ENCODE measurements around the gene CDK5RAP1. TPM values are rescaled to one million over a fixed set of nuclear protein-coding genes. Genes with fewer than 3 reads are reported as not detected.
"Not testable (repeated sequence)": the region's sequence is repeated elsewhere in the genome, so short reads cannot be mapped to it uniquely, and the experiment has no call there.

CDK5RAP1 gene
- total RNA-seq, 1 donor from 2014 or later, result 39.0 TPM

- intact Hi-C loops (cut with micrococcal nuclease), result not testable (repeated sequence)
Measured at GRCh38 chr20:33389326-33389725, 12.0 kb downstream of the CDK5RAP1 start.

- intact Hi-C loops (cut with micrococcal nuclease), result no loop called here
Measured at GRCh38 chr20:33388268-33388667, 13.1 kb downstream of the CDK5RAP1 start.

DNA sequence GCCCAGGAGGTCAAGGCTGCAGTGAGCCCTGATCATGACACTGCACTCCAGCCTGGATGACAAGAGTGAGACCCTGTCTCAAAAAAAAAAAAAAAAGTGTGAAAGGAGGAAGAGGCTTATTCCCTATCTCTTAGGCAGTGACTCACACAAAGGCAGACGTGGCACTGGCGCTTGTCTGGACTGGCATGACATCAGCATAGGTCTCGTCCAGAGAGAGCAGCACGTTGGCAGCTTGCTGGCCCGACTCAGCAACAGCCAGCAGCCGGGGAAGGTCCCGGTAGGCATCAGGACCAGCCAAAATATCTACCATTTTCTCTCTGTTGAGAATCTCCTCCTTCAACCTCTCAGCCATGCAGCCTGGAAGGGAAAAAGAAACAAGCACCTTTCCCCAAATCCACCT lies 14.1 kb downstream of the CDK5RAP1 start:
- intact Hi-C loops (cut with micrococcal nuclease), result no loop called here

GRCh38 chr20:33386673-33387072 lies 14.6 kb downstream of the CDK5RAP1 start:
- intact Hi-C loops (cut with micrococcal nuclease), result no loop called here

- intact Hi-C loops (cut with micrococcal nuclease), result no loop called here
Measured at GRCh38 chr20:33377366-33377765, 24.0 kb downstream of the CDK5RAP1 start.

DNA sequence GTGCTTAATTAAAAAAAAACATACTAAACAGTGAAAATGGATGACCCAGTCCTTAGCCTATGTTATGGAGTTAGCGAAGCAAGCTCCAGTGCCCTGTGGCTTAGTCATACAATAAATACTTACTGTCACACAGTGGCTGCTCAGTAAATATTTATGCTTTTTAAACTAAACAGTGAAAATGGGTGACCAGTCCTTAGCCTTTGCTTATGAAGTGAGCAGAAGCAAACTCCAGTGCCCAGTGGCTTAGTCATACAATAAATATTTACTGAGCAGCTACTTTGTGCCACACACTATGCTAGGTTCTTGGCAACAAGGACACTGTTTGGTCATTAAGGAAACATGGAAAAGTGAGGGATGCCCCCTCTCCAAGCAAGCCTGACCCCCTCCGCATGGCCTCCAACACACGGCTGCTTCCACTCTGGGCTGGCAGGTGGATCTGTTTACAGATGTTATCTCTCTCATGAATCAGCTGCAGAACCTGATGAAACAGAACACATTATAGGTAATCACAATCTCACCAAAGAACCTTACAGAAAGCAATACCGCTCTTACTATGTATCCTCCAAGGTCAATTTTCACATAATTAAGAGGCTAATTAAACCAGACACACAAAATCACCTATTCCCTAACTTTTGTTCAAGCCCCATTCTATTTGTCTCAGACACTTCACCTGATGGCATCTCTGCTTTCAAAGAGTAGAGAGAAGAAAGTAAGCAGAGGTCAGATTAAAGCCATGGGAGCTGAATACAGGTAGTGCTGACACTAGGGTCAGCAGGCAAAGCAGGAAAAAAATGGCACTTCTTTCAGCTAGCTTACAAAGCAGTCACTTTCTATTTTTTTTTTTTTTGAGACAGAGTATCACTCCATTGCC lies 27.3 kb downstream of the CDK5RAP1 start:
- intact Hi-C loops (cut with micrococcal nuclease), result no loop called here

DNA sequence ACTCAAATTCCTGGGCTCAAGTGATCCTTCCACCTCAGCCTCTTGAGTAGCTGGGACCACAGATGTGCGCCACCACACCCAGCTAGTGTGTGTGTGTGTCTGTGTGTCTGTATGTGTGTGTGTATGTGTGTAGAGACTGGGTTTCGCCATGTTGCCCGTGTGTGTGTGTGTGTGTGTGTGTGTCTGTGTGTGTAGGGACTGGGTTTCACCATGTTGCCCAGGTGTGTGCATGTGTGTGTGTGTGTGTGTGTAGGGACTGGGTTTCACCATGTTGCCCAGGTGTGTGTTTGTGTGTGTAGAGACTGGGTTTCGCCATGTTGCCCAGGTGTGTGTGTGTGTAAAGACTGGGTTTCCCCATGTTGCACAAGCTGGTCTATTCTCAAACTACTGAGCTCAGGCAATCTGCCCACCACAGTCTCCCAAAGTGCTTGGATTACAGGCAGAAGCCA lies 28.3 kb downstream of the CDK5RAP1 start:
- intact Hi-C loops (cut with micrococcal nuclease), result loop anchor here (1.0 kb wide), 1 partner anchor 28 kb away; the partner anchor contains the start of gene CDK5RAP1

DNA sequence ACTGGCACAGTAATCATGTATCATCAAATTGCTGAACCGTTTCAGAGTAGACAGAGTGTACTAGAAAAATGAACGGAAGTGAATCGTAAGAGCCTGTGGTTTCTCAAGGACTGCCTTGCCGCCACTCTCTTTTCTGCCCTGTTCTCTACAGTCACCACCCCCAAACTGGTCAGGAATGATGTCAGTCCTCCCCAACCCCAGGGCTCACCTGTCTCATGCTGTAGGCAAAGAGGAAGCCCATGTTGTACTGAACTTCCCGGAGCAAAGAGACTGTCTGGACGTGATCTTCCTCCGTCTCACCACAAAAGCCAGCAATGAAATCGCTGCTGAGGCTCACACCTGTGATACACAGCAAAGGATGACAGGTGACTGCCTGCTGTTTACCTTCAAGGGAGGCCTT lies 31.0 kb downstream of the CDK5RAP1 start:
- intact Hi-C loops (cut with micrococcal nuclease), result no loop called here

DNA sequence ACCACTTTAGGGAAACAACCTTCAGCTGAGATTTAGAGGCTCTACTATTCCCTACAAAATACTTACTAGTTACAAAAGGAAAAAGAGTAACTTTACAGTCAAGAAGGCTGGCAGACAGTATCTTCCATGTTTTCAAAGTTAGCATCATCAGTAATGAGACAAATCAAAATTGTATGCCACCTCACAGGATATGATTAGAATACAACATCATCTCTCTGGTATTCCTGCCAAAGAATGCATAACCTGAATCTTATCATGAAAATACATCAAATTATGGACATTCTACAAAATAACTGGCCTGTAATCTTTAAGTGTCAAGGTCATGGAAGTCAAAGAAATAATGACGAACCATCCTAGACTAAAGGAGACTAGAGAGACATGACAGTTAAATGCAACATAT lies 38.4 kb downstream of the CDK5RAP1 start:
- intact Hi-C loops (cut with micrococcal nuclease), result no loop called here

GRCh38 chr20:33359399-33360261 lies 41.7 kb downstream of the CDK5RAP1 start:
- intact Hi-C loops (cut with micrococcal nuclease), result no loop called here

DNA sequence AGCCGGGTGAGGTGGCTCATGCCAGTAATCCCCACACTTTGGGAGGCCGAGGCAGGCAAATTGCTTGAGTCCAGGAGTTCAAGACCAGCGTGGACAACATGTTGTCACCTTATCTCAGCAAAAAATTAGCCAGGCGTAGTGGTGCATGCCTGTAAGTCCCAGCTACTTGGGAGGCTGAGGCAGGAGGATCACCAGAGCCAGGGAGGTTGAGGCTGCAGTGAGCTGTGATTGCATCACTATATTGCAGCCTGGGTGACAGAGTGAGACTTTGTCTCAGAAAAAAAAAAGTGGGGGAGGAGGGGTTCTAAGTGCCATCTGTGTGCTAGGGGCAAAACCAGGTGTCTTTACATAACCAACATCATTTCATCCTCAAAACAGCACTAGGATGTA lies 48.3 kb downstream of the CDK5RAP1 start:
- intact Hi-C loops (cut with micrococcal nuclease), result no loop called here

DNA sequence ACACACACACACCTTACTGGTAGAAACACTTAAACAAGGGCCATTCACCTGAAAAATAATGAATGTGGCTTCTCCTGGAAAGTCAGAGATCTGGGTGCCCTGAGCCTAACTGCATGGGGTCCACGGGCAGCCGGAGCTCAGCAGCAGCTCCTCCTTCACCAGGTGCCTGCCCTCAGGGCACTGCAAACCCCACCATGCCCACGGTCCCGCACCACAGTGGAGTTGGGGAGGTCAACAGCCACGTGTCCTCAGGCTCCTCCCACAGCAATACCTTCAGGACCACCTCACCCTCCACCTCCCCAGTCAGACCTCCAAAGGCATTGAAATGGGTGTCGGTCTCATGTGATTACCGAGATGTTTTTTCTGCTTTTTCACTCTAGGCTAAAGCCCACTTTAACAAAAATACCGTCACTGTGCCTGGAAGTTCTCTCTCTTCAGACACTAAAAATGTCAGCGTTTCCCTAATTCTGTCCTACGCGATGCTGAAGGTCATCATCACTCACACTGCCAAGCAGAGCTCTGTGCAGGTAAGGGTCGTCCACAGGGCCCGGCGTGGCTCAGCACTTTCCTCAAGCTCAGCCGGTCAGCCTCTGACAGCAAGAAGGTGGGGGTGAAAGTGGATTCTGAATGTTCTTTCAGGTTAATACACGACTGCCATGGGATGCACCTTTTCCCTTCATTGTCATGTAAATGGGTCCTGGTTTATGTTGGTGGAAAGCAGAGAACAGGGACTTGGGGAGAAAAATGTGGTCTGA lies 48.9 kb downstream of the CDK5RAP1 start:
- intact Hi-C loops (cut with micrococcal nuclease), result no loop called here

DNA sequence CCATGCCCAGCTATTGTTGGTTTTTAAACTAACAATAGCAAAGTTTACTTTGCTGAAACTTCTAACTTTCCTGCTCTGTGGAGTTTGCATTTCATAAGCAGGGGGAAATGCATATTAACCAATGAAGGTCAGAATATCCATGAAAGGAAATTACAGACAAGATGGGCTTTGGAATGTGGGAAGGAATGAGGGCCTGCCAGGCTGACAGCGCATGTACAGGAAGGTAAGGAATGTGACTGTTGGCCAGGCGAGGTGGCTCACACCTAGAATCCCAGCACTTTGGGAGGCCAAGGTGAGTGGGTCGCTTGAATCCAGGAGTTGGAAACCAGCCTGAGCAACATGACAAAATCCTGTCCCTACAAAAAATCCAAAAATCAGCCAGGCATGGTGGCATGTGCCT lies 49.6 kb downstream of the CDK5RAP1 start:
- intact Hi-C loops (cut with micrococcal nuclease), result no loop called here

DNA sequence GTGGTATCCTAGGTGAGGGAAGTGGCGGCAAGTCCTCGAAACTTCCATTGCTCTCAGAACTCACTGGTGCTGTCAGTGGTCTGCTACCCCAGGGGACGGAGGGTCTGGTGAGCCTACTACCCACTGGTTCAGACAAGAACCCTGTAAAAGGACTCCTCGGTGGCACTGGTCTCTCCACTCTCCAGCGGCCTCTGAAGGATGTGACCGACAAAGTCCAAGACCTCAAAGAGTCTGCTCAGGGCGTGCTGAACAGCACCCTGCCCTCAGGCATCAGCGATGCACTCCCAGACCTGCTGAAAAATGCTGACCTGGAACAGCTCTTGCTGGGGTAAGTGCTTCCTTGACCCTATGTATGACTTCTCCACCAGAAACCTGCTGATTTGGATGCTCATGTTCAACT lies 51.8 kb downstream of the CDK5RAP1 start:
- intact Hi-C loops (cut with micrococcal nuclease), result no loop called here

DNA sequence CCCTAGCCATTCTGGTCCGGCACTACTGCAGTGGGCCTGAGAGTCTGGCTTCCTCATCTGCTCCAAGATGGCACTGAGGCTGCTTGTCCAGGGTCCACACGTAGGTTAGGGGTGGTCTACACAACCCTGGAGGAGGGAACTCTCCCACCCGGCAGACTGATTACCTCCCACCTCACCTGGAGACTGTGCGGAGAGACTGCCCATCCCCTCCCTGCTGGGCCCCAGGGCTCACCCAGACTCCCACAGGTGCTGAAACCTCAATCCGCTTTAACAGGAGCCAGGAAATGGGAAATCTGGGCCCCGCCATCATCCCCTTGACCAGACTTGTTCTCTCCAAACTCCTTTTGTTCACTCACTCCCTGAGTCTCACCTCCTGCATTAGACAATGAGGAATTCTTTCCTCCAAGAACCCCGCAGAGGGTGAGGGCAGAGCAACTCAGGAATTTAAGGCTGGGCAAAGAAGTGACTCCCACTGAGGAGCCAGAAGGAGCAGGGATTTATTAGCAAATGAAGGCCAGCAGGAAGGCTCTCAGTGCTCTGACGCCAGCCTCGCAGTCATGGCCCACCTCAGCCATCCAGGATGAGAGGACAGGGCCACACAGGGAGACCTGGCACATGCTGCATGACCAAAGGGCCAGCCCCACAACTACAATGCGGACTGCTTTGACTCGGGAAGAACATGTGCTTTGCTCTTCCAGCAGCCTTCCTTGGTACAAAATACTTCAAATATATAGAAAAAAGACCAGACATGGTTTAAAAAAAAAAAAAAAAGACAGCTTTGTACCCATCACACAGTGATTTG lies 53.0 kb downstream of the CDK5RAP1 start:
- intact Hi-C loops (cut with micrococcal nuclease), result no loop called here

DNA sequence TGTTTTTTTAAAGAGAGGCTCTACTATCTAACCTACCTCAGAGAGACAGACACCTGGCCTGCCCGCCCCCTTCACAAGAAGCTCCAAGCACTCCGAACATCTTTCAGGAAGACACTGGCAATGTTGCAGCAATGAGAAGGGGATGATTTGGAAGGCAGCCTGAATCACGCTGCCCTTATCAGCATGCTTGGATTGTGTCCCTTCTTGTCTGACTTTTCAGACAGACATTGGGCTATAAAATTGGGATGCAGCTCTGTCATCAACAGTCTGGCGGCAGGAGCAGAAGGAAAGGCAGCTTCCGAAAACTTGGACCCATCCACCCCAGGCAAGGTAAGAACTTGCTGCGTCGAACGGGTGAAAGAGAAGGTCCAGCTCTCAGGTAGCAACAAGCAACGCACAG lies 56.0 kb downstream of the CDK5RAP1 start:
- intact Hi-C loops (cut with micrococcal nuclease), result no loop called here

DNA sequence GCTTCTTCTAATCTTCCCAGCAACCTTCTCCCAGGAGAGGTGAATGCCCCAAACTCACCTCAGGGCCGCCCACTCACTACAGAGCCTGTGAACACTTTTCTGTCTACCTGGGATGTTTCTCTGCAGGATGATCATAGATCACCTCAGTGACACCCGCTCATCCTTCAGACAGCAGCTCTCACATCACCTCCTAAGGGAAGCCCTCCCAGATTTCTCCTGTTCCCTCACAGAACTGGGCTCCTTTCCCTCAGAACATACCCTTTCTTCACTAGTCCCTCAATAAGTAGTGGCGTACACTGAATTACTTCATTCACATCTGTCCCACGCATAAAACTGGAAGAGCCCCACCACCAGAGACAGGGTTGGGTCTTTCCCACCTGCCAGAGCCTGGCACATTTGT lies 57.8 kb downstream of the CDK5RAP1 start:
- intact Hi-C loops (cut with micrococcal nuclease), result no loop called here

- intact Hi-C loops (cut with micrococcal nuclease), result no loop called here
Measured at GRCh38 chr20:33339515-33340058, 61.7 kb downstream of the CDK5RAP1 start.

- intact Hi-C loops (cut with micrococcal nuclease), result no loop called here
Measured at GRCh38 chr20:33338467-33339258, 62.7 kb downstream of the CDK5RAP1 start.

Data from T-helper 1 cell treated with Interleukin-12 subunit alpha and Interleukin-12 subunit beta and Interleukin-4 antibody, amounts not matched to agents 30 ng/mL and 1 ng/mL, for 36 hours (primary cell).